Measurements from ENCODE around the gene AFF2.

The AFF2 gene

DNA sequence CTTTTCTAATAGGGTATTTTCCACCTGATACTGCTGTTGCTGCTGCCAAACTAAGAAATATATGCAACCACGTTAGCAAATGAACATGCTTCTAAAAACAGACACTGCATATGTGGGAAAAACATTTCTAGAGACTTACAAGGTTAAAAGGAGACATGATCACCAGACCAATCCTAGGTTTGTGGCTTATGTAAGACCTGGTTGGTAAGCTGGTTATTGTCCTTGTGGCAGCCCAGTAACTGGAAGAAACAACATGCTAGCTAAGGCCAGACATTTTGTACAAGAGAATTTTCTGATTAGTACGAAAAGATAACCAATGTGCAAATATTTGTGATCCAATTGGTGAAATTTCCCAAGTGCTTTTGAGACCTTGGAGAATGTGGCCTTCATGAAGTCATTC is 112.0 kb downstream of the AFF2 start:
- in situ Hi-C loops (cut with HindIII; ENCODE audit: low pct_ligation_motif_present, low sequenced_read_pairs), result no loop called here
- Histone ChIP-seq H3K4me3 (ENCODE audit: low read depth, low read length) (no peak overlapping the region), H3K27me3 (replicated peaks) (no peaks in the 10 kb centered on the region), H3K36me3 (replicated peaks) (no peaks in the 10 kb centered on the region), H3K27ac (no peak overlapping the region)
- TF ChIP-seq, protein P1, sequence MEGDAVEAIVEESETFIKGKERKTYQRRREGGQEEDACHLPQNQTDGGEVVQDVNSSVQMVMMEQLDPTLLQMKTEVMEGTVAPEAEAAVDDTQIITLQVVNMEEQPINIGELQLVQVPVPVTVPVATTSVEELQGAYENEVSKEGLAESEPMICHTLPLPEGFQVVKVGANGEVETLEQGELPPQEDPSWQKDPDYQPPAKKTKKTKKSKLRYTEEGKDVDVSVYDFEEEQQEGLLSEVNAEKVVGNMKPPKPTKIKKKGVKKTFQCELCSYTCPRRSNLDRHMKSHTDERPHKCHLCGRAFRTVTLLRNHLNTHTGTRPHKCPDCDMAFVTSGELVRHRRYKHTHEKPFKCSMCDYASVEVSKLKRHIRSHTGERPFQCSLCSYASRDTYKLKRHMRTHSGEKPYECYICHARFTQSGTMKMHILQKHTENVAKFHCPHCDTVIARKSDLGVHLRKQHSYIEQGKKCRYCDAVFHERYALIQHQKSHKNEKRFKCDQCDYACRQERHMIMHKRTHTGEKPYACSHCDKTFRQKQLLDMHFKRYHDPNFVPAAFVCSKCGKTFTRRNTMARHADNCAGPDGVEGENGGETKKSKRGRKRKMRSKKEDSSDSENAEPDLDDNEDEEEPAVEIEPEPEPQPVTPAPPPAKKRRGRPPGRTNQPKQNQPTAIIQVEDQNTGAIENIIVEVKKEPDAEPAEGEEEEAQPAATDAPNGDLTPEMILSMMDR (IDR thresholded peaks at IDR 0.05; ENCODE audit: low read depth, low read length, missing control alignments), result no peak
- DNase-seq, result no peak

DNA sequence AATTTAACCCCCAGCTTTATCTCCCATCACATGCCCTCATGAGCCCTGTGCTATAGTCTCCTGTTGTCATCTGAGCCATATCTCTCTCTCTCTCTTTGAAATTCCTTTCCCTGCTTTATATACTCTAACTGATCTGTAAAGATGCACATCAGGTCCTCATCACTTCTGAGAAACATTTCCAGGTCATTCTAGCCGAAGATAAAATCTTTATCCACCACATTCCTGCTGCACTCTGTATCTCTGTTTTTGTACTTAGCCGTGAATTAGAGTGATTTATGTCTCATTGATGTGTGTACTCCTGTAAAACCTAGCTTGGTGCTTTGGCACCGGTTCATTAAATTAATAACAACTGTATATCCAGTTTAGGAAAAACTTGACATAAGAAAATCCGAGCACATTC is 113.2 kb downstream of the AFF2 start:
- no peak for DNase-seq
- H3K4me3 ChIP-seq (ENCODE audit: low read depth, low read length), result no peak overlapping the region
- in situ Hi-C loops (cut with HindIII; ENCODE audit: low pct_ligation_motif_present, low sequenced_read_pairs), result no loop called here
- H3K27ac ChIP-seq, result no peak overlapping the region
- H3K27me3 ChIP-seq (replicated peaks), result no peaks in the 10 kb centered on the region
- H3K36me3 ChIP-seq (replicated peaks), result no peaks in the 10 kb centered on the region
- TF ChIP-seq, protein P1 (IDR thresholded peaks at IDR 0.05; ENCODE audit: low read depth, low read length, missing control alignments), result no peak

DNA sequence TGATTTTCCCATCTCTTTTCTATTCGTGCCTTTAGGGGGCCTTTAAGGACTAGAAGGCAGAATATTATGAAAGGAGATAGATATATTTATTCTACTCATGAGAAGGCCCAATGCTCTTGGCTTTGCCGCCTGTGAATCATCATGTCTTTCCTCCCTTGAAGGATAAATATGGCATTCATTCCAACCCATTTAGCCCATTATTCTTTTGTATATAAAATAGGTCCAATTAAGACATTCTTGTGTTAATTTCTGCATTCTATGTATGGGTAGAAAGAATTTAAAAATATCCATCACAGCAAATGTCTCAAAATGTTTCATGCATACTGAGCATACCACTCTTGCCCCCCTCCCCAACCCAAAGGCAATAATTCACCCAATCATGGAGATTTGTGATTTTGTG is 115.1 kb downstream of the AFF2 start:
- DNase-seq, result no peak
- no peaks in the 10 kb centered on the region for H3K36me3 ChIP-seq (replicated peaks)
- H3K4me3 ChIP-seq (ENCODE audit: low read depth, low read length), result no peak overlapping the region
- no peaks in the 10 kb centered on the region for H3K27me3 ChIP-seq (replicated peaks)
- H3K27ac ChIP-seq, result no peak overlapping the region
- in situ Hi-C loops (cut with HindIII; ENCODE audit: low pct_ligation_motif_present, low sequenced_read_pairs), result no loop called here
- TF ChIP-seq, protein P1 (IDR thresholded peaks at IDR 0.05; ENCODE audit: low read depth, low read length, missing control alignments), result no peak

DNA sequence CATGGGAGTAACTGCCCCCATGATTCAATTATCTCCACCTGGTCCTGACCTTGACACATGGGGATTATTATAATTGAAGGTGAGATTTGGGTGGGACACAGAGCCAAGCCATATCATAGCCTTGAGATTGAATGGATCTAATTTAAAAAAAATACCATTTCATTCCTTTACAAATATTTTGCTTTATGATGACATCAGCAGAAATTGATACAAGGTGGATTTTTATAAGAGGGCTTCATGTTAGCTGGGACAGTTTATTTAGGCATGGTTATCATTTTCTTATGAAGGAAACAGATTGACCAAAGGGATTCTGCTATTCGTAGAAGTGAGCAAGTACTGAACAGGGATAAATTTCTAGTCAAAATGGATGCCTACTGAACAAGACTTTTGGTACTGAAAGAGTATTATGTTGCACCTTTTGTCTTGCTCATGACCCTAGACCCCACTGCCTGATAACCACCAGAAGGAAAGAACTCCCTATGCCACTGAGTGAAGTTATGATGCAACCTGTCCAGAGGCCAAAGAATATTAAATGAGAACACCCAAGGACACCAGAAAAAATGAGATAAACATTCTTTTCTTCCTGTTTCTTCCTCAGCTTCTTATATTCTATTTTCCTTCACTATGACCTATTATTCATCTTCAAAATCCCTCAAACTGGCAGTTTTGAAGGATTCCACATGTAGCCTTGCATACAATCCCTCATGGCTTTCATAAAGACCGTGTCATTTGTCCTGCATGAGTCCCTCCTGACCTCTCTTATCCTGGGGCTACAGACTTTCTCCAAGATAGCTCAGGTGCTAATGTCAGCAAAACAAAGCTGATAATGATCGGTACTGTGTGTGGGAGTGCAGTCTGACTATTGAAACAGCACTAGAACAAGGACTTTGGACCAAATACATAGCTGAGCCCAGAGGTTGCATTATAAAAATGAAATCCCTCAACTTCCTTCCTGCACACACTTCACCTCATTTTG is 118.3 kb downstream of the AFF2 start:
- Histone ChIP-seq H3K4me3 (ENCODE audit: low read depth, low read length) (no peak overlapping the region), H3K27me3 (replicated peaks) (no peaks in the 10 kb centered on the region), H3K27ac (no peak overlapping the region), H3K36me3 (replicated peaks) (no peaks in the 10 kb centered on the region)
- TF ChIP-seq, protein P1 (IDR thresholded peaks at IDR 0.05; ENCODE audit: low read depth, low read length, missing control alignments), result no peak
- DNase-seq, result no peak
- in situ Hi-C loops (cut with HindIII; ENCODE audit: low pct_ligation_motif_present, low sequenced_read_pairs), result no loop called here

DNA sequence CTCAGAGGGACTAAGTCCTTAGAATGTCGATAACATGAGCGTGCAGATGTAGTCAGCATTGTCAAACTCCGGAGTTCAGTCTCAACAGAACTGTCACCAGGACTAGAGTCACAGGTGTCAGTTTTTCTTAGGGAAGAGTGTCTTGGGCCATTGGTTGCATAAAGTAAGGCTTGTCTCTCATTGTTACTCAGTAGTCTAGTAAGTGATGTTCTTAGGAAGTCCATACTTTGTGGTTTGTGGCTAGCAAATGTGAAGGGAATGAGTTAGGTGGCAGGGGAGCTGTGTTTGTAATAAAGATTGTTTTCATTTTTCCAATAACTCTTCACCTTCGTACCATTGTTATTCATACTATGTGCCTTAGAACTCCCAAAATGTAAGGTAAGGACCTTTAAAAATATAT is 119.6 kb downstream of the AFF2 start:
- Histone ChIP-seq H3K4me3 (ENCODE audit: low read depth, low read length) (no peak overlapping the region), H3K27ac (no peak overlapping the region), H3K36me3 (replicated peaks) (no peaks in the 10 kb centered on the region), H3K27me3 (replicated peaks) (no peaks in the 10 kb centered on the region)
- TF ChIP-seq, protein P1 (IDR thresholded peaks at IDR 0.05; ENCODE audit: low read depth, low read length, missing control alignments), result no peak
- DNase-seq, result no peak
- in situ Hi-C loops (cut with HindIII; ENCODE audit: low pct_ligation_motif_present, low sequenced_read_pairs), result no loop called here
